NCI-H1105 (cell line): ENCODE measurements around the gene LRRC3.
"Not testable (repeated sequence)": the region's sequence is repeated elsewhere in the genome, so short reads cannot be mapped to it uniquely, and the experiment has no call there.

Source experiments
- DNase-seq: peaks from one replicate; lab custom pipeline; 2025; lab: John Stamatoyannopoulos, UW

The LRRC3 gene

DNA sequence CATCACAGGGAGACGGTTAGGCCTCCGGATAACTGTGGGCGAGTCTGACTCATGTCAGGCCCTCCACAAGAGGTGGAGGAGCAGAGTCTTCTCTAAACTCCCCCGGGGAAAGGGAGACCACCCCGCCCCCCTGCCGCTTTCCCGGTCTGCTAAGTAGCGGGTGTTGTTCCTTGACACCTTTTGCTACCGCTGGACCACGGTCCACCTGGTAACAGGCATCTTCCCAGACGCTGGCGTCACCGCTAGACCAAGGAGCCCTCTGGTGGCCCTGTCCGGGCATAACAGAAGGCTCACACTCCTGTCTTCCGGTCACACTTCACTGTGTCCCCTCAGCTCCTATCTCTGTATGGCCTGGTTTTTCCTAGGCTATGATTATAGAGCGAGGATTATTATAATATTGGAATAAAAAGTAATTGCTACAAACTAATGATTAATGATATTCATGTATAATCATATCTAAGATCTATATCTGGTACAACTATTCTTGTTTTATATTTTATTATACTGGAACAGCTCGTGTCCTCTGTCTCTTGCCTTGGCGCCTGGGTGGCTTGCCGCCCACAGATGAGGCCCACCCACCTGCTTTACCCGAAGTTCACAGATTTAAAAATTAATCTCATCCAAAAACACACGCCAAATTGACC is 24.4 kb downstream of the LRRC3 start:
- not testable (repeated sequence) for DNase-seq

DNA sequence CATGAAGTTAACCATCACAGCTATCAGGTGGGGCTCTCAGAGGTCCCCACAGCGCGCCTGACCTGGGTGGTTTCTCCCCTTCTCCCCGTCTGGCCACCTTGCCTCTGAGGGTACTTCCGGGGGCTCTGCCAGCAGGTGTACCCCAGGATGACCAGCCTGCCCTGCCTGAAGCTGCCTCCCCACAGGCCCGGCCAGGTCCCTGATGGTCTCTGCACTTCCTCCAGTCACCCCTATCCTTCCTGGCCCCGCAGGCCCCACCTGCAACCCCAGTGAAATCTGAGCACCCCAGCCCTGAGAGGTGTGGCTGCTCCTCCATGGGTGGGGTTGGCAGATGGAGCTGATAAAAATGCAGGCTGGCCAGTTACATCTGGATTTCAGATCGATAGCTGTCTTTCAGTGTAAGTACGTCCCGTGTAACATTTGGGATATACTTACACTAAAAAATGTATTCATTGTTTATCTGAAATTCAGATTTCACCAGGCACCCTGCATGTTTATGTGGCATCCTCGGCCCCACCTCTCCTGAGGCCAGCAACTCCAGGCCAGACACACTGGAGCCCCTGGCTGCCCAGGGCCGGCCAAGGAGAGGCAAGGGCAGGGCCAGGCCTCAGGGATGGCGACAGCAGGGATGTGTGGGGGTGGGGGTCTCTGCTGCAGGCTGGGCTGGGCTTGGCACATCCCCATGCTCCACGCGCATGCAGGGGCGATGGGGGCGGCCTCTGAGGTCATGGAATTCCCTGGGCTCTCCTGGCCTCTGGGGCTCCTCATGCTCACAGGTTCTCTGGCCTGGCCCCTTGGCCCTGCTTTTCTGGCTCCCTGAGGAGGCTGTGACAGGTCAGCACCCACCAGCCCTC is 25.1 kb downstream of the LRRC3 start:
- no peak for DNase-seq

- no peak for DNase-seq
Measured at GRCh38 chr21:44482581-44483287, 27.4 kb downstream of the LRRC3 start.

DNA sequence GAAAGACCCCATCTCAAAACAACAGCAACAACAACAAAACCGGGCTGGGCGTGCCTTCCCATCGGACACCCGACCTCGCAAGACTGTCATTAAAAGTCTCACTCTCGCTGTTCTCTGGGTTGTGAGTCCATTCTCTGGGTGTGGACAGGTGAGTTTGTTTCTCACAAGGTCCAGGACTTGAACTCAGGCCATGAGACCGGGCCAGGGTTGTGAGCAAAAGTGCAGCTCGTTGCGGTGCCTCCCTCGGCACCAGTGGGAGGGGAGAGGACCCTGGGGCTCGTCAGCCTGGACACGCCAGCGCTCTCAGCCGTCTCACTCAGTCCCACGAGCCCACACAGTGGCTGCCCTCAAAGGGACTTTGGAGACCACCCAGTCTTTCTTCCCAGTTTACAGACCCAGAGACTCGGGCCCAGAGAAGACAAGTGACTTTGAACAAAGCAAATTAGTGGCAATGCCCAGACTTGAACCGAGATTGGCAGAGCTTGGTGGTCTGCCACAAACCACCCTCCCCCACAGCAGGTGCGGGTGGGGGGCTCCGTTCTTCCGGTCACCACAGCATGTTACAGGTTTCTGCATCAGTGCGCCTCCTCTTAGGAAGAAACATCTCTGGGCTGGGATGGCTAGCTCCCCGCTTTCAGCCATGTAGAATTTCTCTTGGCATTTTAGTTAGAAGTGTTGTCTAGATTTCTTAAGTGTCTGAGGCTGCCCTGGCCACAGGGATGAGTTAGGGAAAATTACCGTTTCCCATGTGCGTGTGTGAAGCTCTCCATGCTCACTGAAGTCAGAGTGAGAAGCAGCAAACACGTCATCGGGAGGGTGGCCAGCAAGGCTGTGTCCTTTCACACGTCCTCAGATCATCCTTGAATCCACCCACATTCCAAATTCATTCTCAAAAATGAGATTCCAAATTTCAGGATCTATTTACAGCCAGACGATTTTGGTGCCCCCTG is 28.3 kb downstream of the LRRC3 start:
- DNase-seq, result no peak

DNA sequence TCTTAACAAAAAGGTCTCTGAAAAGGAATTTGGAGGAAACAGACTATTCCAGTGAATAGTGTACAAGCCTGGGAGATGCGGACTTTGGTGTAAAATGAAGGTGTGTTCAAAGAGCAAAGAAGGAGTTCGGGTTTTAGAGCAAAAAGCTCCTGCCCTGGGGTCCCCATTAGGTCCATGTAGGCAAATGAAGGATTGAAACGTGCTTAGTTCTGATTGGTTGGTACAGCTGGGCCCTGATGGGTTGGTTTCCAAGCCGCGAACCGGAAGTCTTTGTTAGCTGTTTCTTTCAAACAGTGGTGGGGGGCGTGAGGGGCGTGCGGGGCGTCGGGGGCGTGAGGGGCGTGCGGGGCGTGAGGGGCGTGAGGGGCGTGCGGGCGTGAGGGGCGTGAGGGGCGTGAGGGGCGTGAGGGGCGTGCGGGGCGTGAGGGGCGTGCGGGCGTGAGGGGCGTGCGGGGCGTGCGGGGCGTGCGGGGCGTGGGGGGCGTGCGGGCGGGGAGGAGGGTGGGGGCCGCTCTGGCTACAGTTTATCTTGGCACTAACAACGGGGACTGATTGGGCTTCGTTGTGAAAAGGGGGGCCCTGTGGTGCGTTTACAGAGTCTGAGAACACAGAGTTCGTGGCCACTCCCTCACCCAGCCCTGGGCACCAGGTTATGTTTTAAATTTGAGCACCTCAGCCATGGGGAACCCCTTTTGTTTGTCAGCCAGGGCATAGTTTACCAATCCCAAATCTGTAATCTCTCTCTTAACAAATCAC is 29.4 kb downstream of the LRRC3 start:
- DNase-seq, result no peak

- DNase-seq, result no peak
Measured at GRCh38 chr21:44485254-44485793, 30.0 kb downstream of the LRRC3 start.

- no peak for DNase-seq
Measured at GRCh38 chr21:44485796-44486195, 30.5 kb downstream of the LRRC3 start.

DNA sequence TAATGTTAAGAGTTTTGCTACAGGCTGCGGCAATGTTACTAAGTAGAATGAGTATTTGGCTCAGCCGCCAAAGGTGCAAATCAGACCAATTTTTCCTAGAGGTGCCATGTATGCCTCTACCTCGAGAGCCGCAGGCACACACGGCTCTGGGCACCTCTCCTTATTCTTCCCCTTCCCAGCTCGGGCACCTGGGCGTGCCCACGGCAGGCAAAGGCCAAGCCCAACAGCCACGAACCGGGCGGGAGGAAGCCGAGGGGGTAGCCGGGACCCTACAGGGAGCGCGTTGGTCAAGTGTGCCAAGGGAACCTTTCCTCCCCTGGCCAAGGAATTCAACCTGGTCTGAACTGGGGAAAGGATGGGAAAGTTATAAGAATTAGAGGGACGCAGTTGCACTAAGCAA is 31.0 kb downstream of the LRRC3 start:
- no peak for DNase-seq

- no peak for DNase-seq
Measured at GRCh38 chr21:44487831-44488230, 32.5 kb downstream of the LRRC3 start.

GRCh38 chr21:44489962-44490361 is 34.7 kb downstream of the LRRC3 start:
- DNase-seq, result no peak

- no peak for DNase-seq
Measured at GRCh38 chr21:44490405-44490804, 35.1 kb downstream of the LRRC3 start.

DNA sequence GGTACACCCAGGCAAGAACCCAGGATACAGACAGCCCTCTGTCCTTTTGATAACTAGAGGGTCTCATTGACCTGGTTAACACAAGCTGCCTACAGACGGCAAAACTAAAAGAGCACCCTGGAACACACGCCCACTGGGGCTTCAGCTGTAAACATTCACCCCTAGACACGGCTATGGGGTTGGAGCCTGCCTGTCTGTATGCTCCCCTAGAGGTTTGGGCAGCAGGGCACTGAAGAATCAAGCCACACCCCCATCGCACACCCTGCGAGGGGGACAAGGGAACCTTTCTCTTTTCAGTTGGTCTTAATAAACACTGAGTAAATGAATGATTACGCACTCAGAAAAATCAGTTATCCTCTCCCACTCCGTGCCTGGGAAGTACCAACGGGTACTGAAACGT is 35.5 kb downstream of the LRRC3 start:
- DNase-seq, result no peak

DNA sequence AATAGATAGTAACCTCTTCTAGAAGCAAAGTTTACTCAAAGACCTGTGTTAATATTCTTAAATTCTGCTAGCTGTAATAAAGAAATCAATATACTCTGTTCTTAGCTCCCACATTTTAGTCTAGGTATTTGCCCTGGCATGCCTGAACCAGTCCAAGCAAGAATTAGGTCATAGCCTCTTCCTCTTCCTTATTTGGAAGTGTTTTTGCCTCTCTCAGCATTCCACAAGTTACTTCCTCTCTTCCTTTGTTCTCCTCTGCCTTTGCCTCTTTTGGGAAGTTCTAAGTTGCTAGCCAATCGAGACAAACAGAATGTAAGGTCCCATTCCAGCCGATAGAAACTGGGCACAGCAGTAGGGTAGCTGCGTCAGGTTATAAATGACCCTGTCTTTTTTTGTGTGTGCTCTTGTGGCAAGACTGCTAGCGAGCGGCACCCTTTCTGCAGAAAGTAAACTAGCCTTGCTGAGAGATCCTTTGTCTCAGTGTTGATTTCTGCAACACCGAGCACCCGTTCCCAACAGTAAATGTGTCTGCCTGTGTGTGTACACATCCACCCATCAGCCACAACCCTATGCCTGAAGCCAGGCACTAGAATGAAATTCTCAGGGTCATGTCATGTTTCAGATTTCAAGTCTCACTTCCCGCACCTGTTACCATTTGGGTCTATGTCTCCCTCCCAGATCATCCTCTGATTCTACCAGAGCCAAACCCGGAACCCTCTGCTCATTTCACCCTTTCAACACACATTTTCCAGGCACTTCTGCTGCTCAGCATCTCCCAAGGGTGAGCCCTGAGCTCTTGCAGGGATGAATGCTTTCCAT is 37.5 kb downstream of the LRRC3 start:
- no peak for DNase-seq

DNA sequence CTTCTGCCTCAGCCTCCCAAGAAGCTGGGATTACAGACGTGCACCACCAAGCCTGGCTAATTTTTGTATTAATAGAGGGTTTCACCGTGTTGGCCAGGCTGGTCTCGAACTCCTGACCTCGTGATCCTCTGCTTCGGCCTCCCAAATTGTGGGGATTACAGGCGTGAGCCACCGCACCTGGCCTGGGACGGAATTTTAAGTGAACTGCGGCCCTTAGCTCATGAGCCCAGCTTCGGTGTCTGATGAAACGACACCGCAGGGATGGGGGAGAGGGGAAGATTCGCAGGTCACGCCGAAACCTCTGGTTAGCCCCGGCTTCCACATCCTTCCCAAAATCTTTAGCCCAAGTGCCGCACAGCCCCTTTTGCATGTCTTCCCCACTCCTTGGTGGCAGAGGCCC is 39.1 kb downstream of the LRRC3 start:
- DNase-seq, result no peak

GRCh38 chr21:44494956-44495355 is 39.6 kb downstream of the LRRC3 start:
- DNase-seq, result no peak

DNA sequence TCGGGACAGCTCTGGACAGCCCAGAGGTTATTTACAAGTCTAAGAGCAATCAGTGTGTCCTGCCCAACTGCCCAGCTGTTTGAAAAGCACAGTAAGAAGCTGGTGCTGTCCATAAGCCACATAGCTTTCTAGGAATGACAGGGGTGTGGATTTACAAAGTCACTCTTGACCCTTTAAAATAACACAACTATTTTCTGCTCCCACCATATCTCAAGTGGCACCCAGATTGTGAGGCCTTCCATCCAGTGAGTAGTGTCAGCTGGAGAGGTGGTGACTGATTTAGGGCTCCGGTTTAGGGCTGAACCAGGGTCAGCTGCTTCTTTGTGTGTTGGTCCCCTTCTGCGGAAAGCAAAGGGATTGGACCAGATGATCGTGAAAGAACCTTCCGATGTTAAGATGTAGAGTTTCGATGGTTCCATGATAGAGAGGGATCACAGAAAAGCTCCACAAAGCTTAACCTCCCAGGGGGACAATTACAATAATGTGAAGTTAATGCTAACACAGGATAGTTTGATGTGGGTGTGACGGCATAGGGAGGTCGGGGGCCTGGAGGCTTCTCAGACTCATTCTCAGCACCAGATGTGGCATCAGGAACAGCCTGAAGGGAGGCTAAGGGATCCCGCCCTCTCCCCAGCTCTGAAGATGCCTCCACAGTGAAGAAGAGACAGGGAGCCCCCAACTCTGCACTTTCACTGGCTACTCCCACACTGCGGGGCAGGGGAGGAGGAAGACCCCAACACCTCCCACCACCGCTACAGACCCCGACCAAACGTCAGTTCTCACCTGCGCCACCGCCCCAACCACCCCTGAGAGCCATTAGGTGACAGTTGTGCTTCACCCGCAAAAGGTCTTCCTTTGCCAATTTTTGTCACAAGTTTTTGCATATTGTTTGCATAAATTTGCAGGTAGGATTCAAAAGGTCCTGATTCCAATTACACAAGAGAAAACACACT is 40.6 kb downstream of the LRRC3 start:
- DNase-seq, result no peak

- DNase-seq, result no peak
Measured at GRCh38 chr21:44496564-44497550, 41.5 kb downstream of the LRRC3 start.
